Measurements from ENCODE around the gene PIK3AP1. TPM values are rescaled to one million over a fixed set of nuclear protein-coding genes. Genes with fewer than 3 reads are reported as not detected.

Gene PIK3AP1
- polyA plus RNA-seq, 1 of the 3 experiments (the other 2 are of a cell fraction) = 0.07 TPM

DNA sequence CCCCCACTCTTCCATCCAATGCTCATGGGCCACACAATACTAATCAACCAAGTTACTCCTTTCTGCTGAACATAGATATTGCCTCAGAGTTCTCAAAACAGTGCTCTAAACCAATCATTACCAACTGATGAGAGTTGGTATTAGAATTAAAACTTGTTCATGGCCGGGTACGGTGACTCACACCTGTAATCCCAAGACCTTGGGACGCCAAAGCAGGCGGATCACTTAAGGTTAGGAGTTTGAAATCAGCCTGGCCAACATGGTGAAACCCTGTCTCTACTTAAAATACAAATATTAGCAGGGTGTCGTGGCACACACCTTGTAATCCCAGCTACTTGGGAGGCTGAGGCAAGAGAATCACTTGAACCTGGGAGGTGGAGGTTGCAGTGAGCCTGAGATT is 141.7 kb downstream of the PIK3AP1 start:
- ChIA-PET CTCF (no interaction called here), POLR2A (no interaction called here)
- Histone ChIP-seq H3K9ac (no peak overlapping the region), H3K27me3 (ENCODE audit: insufficient read depth) (no peaks in the 10 kb centered on the region), H2AFZ (ENCODE audit: low read depth) (no peak overlapping the region), H3K4me3 (ENCODE audit: low read depth in 2 of 2, low read length in 1 of 2) (no peak overlapping the region), H3K4me2 (no peak overlapping the region), H3K36me3 (replicated peaks in 1 of 2; ENCODE audit: control insufficient read depth in 1 of 2, insufficient read depth in 2 of 2, low read length in 1 of 2) (peaks cover 19 to 25% of the 10 kb centered on the region in 2 experiments), H4K20me1 (ENCODE audit: insufficient read depth) (peaks cover 98% of the 10 kb centered on the region), H3K9me2 (no peaks in the 10 kb centered on the region), H3K4me1 (ENCODE audit: control insufficient read depth in 1 of 2, insufficient read depth in 2 of 2, low read depth in 1 of 2, low read length in 1 of 2) (peaks cover 0 to 5% of the 10 kb centered on the region in 2 experiments; a peak in 2 of 4 replicates), H3K27ac (ENCODE audit: low read depth in 2 of 2, low read length in 1 of 2) (no peak overlapping the region), H3K79me2 (ENCODE audit: insufficient read depth) (peaks cover 100% of the 10 kb centered on the region), H3K9me3 (no peaks in the 10 kb centered on the region), H3F3A (replicated peaks; ENCODE audit: insufficient read depth) (peaks cover 4% of the 10 kb centered on the region)
- TF ChIP-seq FOXJ3 (CRISPR knock-in tag; IDR thresholded peaks at IDR 0.05) (no peak), GABPA (IDR thresholded peaks at IDR 0.05; ENCODE audit: low read depth) (no peak)
- WGBS (ENCODE audit: low lambda C conversion rate) = 95% methylated on average over 5 of the region's 5 CpGs
- DNase-seq = no peak

DNA sequence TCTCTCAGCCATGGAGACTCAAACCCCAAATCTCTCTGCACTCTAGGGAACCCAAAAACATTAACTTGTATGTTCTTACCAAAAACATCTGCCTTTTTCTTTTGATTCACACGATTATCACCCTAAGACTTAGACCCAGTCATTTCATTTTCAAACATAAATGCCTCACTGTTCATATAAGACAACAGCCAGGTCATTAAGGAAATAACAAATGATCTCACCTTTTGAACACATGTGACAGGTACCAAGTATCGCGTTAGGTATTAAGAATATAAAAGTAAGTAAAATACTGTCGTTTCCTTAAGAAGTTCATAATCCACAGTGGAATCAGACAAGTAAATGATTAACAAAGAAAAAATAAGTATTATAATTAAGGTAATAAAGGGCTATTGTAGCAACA is 142.3 kb downstream of the PIK3AP1 start:
- no peaks in the 10 kb centered on the region for H3K9me2 ChIP-seq
- ChIA-PET CTCF (interaction anchor here (0.8 kb wide), 1 partner anchor 9 kb away, joined by 3 read pairs; no protein-coding TSS in a partner anchor), POLR2A (no interaction called here)
- H4K20me1 ChIP-seq (ENCODE audit: insufficient read depth) = peaks cover 98% of the 10 kb centered on the region
- H2AFZ ChIP-seq (ENCODE audit: low read depth) = no peak overlapping the region
- H3K36me3 ChIP-seq (replicated peaks in 1 of 2; ENCODE audit: control insufficient read depth in 1 of 2, insufficient read depth in 2 of 2, low read length in 1 of 2) = peaks cover 22 to 28% of the 10 kb centered on the region in 2 experiments
- H3K27me3 ChIP-seq (ENCODE audit: insufficient read depth) = no peaks in the 10 kb centered on the region
- H3F3A ChIP-seq (replicated peaks; ENCODE audit: insufficient read depth) = peaks cover 4% of the 10 kb centered on the region
- H3K27ac ChIP-seq (ENCODE audit: low read depth in 2 of 2, low read length in 1 of 2) = no peak overlapping the region
- no peak overlapping the region for H3K4me3 ChIP-seq (ENCODE audit: low read depth in 2 of 2, low read length in 1 of 2)
- H3K4me1 ChIP-seq (ENCODE audit: control insufficient read depth in 1 of 2, insufficient read depth in 2 of 2, low read depth in 1 of 2, low read length in 1 of 2) = peaks cover 0 to 5% of the 10 kb centered on the region in 2 experiments; a peak in 2 of 4 replicates
- no peak overlapping the region for H3K9ac ChIP-seq
- H3K79me2 ChIP-seq (ENCODE audit: insufficient read depth) = peaks cover 100% of the 10 kb centered on the region
- no peak overlapping the region for H3K4me2 ChIP-seq
- TF ChIP-seq RCOR1 (IDR thresholded peaks at IDR 0.05; ENCODE audit: low read length) (no peak), POLR2AphosphoS5 (IDR thresholded peaks at IDR 0.05; ENCODE audit: low read depth, low read length) (no peak), TAF1 (IDR thresholded peaks at IDR 0.05; ENCODE audit: borderline replicate concordance, low read depth, low read length) (no peak), FOSL2 (IDR thresholded peaks at IDR 0.05; ENCODE audit: borderline replicate concordance, low read depth) (no peak), SIN3A (IDR thresholded peaks at IDR 0.05; ENCODE audit: borderline replicate concordance, low read depth, low read length) (no peak), ZBTB33 (IDR thresholded peaks at IDR 0.05; ENCODE audit: borderline replicate concordance, low read depth) (no peak), RAD21 (IDR thresholded peaks at IDR 0.05; ENCODE audit: low read length) (no peak), TEAD4 (IDR thresholded peaks at IDR 0.05; ENCODE audit: borderline replicate concordance, insufficient read depth) (no peak), MXI1 (IDR thresholded peaks at IDR 0.05; ENCODE audit: low read depth, low read length) (no peak), MEF2A (IDR thresholded peaks at IDR 0.05; ENCODE audit: borderline replicate concordance, low read depth) (no peak), SMC3 (IDR thresholded peaks at IDR 0.05; ENCODE audit: low read depth, low read length) (no peak), CHD2 (IDR thresholded peaks at IDR 0.05; ENCODE audit: low read length, partially characterized antibody) (no peak), USF2 (IDR thresholded peaks at IDR 0.05; ENCODE audit: borderline replicate concordance, low read depth, low read length) (no peak), GABPA (IDR thresholded peaks at IDR 0.05; ENCODE audit: low read depth) (no peak), EP300 (IDR thresholded peaks at IDR 0.05; ENCODE audit: borderline replicate concordance in 1 of 2, low read depth in 1 of 2, low read length in 1 of 2) (no peak), RFX5 (IDR thresholded peaks at IDR 0.05; ENCODE audit: low read length) (no peak)
- TF ChIP-seq, protein P1, sequence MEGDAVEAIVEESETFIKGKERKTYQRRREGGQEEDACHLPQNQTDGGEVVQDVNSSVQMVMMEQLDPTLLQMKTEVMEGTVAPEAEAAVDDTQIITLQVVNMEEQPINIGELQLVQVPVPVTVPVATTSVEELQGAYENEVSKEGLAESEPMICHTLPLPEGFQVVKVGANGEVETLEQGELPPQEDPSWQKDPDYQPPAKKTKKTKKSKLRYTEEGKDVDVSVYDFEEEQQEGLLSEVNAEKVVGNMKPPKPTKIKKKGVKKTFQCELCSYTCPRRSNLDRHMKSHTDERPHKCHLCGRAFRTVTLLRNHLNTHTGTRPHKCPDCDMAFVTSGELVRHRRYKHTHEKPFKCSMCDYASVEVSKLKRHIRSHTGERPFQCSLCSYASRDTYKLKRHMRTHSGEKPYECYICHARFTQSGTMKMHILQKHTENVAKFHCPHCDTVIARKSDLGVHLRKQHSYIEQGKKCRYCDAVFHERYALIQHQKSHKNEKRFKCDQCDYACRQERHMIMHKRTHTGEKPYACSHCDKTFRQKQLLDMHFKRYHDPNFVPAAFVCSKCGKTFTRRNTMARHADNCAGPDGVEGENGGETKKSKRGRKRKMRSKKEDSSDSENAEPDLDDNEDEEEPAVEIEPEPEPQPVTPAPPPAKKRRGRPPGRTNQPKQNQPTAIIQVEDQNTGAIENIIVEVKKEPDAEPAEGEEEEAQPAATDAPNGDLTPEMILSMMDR (IDR thresholded peaks at IDR 0.05) = no peak
- DNase-seq = no peak
- WGBS (ENCODE audit: low lambda C conversion rate) = 92% methylated on average over 4 of the region's 4 CpGs
- H3K9me3 ChIP-seq = no peaks in the 10 kb centered on the region
